ENCODE results near the gene HCFC1.

HCFC1 gene

DNA sequence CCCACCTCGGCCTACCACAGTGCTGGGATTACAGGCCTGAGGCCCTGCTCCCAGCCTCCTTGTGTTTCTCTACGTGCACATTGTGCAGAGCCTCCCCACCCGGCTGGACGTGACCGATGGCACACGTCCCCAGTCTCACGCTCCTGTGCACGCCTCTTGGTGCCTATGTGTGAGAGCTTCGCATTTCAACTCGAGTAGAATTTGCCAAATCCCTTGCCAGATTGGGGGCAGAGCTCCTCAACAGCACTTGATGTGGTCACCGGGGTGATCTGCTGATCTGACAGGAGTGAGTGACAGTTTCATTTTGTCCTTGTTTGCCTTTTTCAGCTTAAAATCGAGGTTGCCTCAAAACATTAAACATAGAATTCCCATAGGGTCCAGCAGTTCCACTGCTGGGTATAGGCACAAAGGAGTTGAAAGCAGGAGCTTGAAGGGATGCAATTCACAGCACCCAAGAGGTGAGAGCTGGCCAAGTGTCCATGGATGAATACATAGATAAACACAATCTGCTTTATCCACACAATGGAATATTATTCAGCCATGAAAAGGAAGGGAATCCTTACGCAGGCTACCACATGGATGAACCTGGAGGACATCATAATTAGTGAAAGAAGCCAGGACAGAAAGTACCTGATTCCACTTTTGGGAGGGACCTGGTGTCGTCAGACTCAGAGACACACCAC is 18.5 kb upstream of the HCFC1 start:
- DNase-seq = no peak
- H3K4me3 ChIP-seq (ENCODE audit: low read depth, low read length) = no peak overlapping the region
- H3K27me3 ChIP-seq (replicated peaks) = no peaks in the 10 kb centered on the region
- H3K27ac ChIP-seq = no peak overlapping the region
- H3K36me3 ChIP-seq (replicated peaks) = no peaks in the 10 kb centered on the region
- TF ChIP-seq, protein P1, sequence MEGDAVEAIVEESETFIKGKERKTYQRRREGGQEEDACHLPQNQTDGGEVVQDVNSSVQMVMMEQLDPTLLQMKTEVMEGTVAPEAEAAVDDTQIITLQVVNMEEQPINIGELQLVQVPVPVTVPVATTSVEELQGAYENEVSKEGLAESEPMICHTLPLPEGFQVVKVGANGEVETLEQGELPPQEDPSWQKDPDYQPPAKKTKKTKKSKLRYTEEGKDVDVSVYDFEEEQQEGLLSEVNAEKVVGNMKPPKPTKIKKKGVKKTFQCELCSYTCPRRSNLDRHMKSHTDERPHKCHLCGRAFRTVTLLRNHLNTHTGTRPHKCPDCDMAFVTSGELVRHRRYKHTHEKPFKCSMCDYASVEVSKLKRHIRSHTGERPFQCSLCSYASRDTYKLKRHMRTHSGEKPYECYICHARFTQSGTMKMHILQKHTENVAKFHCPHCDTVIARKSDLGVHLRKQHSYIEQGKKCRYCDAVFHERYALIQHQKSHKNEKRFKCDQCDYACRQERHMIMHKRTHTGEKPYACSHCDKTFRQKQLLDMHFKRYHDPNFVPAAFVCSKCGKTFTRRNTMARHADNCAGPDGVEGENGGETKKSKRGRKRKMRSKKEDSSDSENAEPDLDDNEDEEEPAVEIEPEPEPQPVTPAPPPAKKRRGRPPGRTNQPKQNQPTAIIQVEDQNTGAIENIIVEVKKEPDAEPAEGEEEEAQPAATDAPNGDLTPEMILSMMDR (IDR thresholded peaks at IDR 0.05; ENCODE audit: low read depth, low read length, missing control alignments) = no peak
- in situ Hi-C loops (cut with HindIII; ENCODE audit: low pct_ligation_motif_present, low sequenced_read_pairs) = no loop called here

DNA sequence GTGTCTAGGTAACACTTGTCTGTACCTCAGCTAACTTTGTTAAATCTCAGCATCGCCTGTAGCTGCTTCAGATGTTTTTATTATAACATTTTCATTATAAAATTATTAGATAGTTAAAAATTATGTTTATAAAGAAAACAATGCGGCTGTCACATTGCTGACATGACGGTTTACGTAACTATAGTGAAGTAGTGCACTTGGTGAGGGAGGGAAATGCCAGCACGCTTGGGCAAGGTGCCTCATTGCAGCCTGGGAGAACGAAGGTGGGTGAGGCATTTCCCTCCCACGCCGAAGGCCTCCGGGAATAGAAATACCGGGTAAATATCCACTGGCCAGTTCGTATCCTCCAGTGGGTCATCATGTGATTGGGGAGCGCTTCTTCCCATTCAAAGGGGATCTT is 16.9 kb upstream of the HCFC1 start:
- H3K27me3 ChIP-seq (replicated peaks) = no peaks in the 10 kb centered on the region
- DNase-seq = no peak
- TF ChIP-seq, protein P1 (IDR thresholded peaks at IDR 0.05; ENCODE audit: low read depth, low read length, missing control alignments) = no peak
- H3K36me3 ChIP-seq (replicated peaks) = no peaks in the 10 kb centered on the region
- H3K4me3 ChIP-seq (ENCODE audit: low read depth, low read length) = no peak overlapping the region
- no peak overlapping the region for H3K27ac ChIP-seq
- in situ Hi-C loops (cut with HindIII; ENCODE audit: low pct_ligation_motif_present, low sequenced_read_pairs) = no loop called here

DNA sequence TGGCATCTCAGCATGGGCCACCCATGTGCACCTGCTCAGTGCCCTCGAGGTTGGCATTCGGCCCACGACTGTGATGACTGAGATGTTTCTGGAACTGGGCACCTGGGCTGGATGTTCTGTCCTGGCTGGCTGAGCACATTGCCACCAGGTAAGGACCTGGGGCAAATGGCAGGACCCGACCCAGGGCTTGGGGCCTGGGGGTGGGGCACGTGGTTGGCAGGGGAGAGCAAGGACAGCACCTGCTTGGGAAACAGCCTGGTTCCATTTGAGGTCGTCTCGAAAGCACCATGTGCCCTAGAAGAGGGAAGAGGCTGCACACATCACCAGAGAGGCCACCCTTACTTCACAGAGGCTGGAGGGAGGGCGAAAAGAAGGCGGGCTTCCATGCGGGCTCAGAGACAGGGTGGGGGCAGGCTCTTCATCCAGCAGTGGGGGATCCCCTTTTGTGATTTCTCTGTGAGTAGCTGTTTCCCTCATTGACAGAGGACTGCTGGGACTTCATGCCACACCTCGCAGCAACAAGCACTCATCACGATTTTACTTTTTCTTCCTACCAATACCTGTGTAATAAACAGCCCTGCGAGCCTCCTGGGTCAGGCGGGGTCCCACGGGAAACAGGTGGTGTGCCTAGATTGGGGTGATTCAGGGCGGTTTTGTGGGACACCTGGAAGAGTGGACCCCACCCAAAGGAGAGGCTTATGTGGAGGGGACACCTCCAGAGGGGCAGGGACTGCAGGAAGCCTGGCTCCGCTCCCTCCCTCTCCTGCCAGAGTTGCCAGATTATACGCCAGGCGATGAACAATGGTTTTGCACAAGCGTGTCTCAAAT is 12.9 kb upstream of the HCFC1 start:
- Histone ChIP-seq H3K27ac (no peak overlapping the region), H3K36me3 (replicated peaks) (no peaks in the 10 kb centered on the region), H3K4me3 (ENCODE audit: low read depth, low read length) (no peak overlapping the region), H3K27me3 (replicated peaks) (no peaks in the 10 kb centered on the region)
- TF ChIP-seq, protein P1 (IDR thresholded peaks at IDR 0.05; ENCODE audit: low read depth, low read length, missing control alignments) = no peak
- no peak for DNase-seq
- in situ Hi-C loops (cut with HindIII; ENCODE audit: low pct_ligation_motif_present, low sequenced_read_pairs) = no loop called here

DNA sequence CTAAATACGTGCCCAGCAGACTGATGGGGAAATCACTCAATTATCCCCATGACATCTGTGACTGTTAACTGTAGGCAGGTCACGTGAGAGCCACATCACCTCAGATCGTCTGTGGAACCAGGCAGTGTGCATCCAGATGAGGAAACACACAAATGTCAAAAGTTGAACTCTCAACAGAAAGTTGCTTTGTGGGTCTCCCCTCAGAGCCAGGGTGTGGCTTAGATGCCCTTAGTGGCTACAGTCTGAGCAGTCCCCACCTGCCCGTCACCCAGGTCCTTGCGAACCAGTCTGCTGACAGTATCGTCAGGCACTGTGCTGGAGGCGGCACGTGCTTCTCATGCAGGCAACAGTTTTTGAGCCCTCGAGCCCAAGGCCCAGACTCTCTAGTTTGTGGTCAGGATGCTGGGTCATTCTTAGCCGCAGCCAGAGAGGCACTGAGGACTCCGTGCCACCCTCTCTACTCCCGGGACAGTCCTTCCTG is 11.7 kb upstream of the HCFC1 start:
- TF ChIP-seq, protein P1 (IDR thresholded peaks at IDR 0.05; ENCODE audit: low read depth, low read length, missing control alignments) = no peak
- H3K36me3 ChIP-seq (replicated peaks) = no peaks in the 10 kb centered on the region
- H3K27me3 ChIP-seq (replicated peaks) = no peaks in the 10 kb centered on the region
- DNase-seq = no peak
- no peak overlapping the region for H3K4me3 ChIP-seq (ENCODE audit: low read depth, low read length)
- in situ Hi-C loops (cut with HindIII; ENCODE audit: low pct_ligation_motif_present, low sequenced_read_pairs) = no loop called here
- H3K27ac ChIP-seq = no peak overlapping the region

DNA sequence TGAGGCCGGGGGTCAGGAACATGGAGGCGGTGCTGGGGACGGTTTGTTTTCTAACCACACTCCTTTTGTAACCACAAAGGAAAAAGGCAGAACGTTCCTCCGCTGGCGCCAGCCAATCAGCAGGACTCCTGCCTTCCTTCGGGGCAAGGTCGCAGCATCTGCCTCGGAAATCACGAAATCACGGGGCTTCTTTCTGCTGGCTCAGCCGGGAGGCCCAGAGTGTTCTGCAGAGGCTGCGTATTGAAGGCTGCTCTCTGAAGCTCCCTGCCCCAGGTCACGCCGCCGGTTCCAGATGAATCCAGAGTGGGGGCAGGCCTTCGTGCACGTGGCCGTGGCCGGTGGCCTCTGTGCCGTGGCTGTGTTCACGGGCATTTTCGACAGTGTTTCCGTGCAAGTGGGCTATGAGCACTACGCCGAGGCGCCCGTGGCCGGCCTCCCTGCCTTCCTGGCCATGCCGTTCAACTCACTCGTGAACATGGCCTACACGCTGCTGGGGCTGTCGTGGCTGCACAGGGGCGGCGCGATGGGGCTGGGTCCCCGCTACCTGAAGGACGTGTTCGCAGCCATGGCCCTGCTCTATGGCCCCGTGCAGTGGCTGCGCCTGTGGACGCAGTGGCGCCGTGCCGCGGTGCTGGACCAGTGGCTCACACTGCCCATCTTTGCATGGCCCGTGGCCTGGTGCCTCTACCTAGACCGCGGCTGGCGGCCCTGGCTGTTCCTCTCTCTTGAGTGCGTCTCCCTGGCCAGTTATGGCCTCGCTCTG is 10.3 kb upstream of the HCFC1 start:
- Histone ChIP-seq H3K4me3 (ENCODE audit: low read depth, low read length) (no peak overlapping the region), H3K27ac (no peak overlapping the region), H3K36me3 (replicated peaks) (no peaks in the 10 kb centered on the region), H3K27me3 (replicated peaks) (no peaks in the 10 kb centered on the region)
- DNase-seq = no peak
- in situ Hi-C loops (cut with HindIII; ENCODE audit: low pct_ligation_motif_present, low sequenced_read_pairs) = no loop called here
- TF ChIP-seq, protein P1 (IDR thresholded peaks at IDR 0.05; ENCODE audit: low read depth, low read length, missing control alignments) = no peak
